ENCODE data around the gene KLF13. TPM values are rescaled to one million over a fixed set of nuclear protein-coding genes. Genes with fewer than 3 reads are reported as not detected.
A peak's percentile ranks its signal among the peaks of the same experiment; 100 is the strongest.

The KLF13 gene
- total and polyA plus RNA-seq, 7 donors, result 18.7 to 71.9 (median 25.0) TPM

DNA sequence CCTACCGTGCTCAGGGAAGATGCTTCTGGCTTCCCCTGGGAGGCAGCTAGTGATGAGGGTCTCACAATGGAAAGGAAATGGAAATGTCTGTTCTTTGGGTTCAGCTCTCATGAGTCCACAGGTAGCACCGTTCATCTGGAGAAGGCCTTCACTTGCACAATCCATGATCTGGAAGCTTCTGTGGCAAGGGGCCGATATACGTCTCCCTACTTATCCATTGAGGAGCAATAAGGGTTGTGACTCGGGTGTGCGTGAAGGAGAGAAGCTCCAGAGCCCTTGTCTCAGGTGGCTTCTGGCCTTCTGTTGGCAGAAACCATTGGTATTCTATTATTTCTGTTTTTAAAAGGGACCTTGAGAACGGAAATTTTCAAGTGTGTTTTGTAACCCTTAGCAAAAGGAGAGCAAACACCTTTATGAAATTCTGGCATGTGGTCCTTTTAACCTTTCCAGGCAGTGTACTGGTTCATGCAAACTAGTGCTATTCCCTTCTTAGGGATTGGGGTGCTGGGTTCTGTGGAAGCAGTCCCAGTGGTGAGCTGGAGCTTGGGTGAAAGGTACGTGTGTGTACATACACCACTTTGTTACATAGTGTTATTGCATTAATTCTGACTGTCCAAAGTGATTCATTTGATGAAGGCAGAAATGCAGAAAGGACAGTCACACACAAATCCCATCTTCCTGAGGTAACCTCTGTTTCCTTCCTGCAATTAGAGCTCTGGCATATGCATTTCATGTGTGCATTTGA, 32.5 kb downstream of the KLF13 start:
- 80 to 85% methylated on average over 8 of the region's 8 CpGs for WGBS, 2 donors
- TF ChIP-seq POLR2AphosphoS5 (IDR thresholded peaks at IDR 0.05), result no peak
- no peak for TF ChIP-seq EP300 (IDR thresholded peaks at IDR 0.05)
- TF ChIP-seq, protein P1, sequence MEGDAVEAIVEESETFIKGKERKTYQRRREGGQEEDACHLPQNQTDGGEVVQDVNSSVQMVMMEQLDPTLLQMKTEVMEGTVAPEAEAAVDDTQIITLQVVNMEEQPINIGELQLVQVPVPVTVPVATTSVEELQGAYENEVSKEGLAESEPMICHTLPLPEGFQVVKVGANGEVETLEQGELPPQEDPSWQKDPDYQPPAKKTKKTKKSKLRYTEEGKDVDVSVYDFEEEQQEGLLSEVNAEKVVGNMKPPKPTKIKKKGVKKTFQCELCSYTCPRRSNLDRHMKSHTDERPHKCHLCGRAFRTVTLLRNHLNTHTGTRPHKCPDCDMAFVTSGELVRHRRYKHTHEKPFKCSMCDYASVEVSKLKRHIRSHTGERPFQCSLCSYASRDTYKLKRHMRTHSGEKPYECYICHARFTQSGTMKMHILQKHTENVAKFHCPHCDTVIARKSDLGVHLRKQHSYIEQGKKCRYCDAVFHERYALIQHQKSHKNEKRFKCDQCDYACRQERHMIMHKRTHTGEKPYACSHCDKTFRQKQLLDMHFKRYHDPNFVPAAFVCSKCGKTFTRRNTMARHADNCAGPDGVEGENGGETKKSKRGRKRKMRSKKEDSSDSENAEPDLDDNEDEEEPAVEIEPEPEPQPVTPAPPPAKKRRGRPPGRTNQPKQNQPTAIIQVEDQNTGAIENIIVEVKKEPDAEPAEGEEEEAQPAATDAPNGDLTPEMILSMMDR (IDR thresholded peaks at IDR 0.05), result no peak
- TF ChIP-seq POLR2A (IDR thresholded peaks at IDR 0.05), result no peak
- H3K9me3 ChIP-seq, result no peaks in the 10 kb centered on the region
- DNase-seq, result no peak
- H3K27me3 ChIP-seq, result no peaks in the 10 kb centered on the region
- no peak overlapping the region for H3K4me3 ChIP-seq
- H3K27ac ChIP-seq, result no peak overlapping the region
- H3K4me1 ChIP-seq, result peaks cover 0 to 84% (median 74%) of the 10 kb centered on the region in 4 donors
- no peaks in the 10 kb centered on the region for H3K36me3 ChIP-seq
- intact Hi-C loops (cut with DNase I), result no loop called here

DNA sequence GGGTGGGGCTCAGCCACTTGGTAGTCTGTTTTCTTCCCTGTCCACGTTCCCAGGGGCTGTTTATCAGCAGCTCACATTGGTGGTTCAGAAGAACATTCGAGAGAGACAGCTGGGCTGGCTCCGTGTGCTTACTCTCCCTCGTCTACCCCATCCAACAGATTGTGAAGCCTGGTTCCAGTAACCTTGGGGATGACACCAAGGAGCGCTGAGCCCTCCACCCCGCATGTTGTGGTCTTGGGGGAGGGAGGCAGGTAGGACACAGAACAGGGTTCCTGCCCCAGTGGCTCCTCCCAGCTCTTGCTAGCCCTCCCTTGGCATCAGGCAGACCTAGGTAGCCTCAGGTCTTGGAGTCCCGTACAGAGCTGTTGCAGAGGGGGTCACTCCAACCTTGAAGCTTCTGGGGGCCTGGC, 33.1 kb downstream of the KLF13 start:
- intact Hi-C loops (cut with DNase I), result no loop called here
- DNase-seq, result no peak
- Histone ChIP-seq H3K27ac (peak overlapping the region in 2 of 4 donors; percentile 55 to 92), H3K36me3 (no peaks in the 10 kb centered on the region), H3K27me3 (no peaks in the 10 kb centered on the region), H3K4me1 (peaks cover 0 to 84% (median 74%) of the 10 kb centered on the region in 4 donors), H3K4me3 (no peak overlapping the region), H3K9me3 (no peaks in the 10 kb centered on the region)
- WGBS, 2 donors, result 24 to 36% methylated on average over 7 of the region's 7 CpGs
- no peak for TF ChIP-seq POLR2A (IDR thresholded peaks at IDR 0.05)
- TF ChIP-seq POLR2AphosphoS5 (IDR thresholded peaks at IDR 0.05), result no peak
- TF ChIP-seq, protein P1 (IDR thresholded peaks at IDR 0.05), result no peak
- no peak for TF ChIP-seq EP300 (IDR thresholded peaks at IDR 0.05)

DNA sequence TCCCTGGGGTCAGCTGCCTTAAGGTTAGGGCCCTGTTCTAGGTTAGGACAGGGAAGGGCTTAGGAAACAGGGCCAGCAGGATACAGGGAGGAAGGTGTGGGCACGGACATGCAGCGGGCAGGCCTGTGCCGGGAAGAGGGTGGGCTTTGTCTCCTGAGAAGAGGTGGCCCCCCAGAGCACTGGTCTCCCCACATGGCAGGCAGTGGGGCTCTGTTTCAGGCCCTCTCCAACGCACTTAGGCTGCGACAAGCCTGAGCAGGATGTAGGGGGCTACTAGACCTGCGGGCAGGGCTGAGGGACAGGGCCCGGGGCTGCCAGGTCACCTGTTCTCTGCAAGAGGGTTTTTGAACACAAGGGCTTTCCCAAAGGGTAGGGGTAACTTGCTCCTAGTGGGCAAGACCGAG, 33.5 kb downstream of the KLF13 start:
- TF ChIP-seq, protein P1 (IDR thresholded peaks at IDR 0.05), result no peak
- TF ChIP-seq POLR2A (IDR thresholded peaks at IDR 0.05) (no peak), POLR2AphosphoS5 (IDR thresholded peaks at IDR 0.05) (no peak), EP300 (IDR thresholded peaks at IDR 0.05) (no peak)
- no peaks in the 10 kb centered on the region for H3K27me3 ChIP-seq
- WGBS, 2 donors, result 81 to 89% methylated on average over 8 of the region's 8 CpGs
- DNase-seq, result no peak
- no peaks in the 10 kb centered on the region for H3K9me3 ChIP-seq
- peak overlapping the region in 3 of 4 donors; percentile 55 to 92 (median 63) for H3K27ac ChIP-seq
- intact Hi-C loops (cut with DNase I), result no loop called here
- H3K36me3 ChIP-seq, result no peaks in the 10 kb centered on the region
- peaks cover 0 to 84% (median 74%) of the 10 kb centered on the region in 4 donors for H3K4me1 ChIP-seq
- H3K4me3 ChIP-seq, result no peak overlapping the region

DNA sequence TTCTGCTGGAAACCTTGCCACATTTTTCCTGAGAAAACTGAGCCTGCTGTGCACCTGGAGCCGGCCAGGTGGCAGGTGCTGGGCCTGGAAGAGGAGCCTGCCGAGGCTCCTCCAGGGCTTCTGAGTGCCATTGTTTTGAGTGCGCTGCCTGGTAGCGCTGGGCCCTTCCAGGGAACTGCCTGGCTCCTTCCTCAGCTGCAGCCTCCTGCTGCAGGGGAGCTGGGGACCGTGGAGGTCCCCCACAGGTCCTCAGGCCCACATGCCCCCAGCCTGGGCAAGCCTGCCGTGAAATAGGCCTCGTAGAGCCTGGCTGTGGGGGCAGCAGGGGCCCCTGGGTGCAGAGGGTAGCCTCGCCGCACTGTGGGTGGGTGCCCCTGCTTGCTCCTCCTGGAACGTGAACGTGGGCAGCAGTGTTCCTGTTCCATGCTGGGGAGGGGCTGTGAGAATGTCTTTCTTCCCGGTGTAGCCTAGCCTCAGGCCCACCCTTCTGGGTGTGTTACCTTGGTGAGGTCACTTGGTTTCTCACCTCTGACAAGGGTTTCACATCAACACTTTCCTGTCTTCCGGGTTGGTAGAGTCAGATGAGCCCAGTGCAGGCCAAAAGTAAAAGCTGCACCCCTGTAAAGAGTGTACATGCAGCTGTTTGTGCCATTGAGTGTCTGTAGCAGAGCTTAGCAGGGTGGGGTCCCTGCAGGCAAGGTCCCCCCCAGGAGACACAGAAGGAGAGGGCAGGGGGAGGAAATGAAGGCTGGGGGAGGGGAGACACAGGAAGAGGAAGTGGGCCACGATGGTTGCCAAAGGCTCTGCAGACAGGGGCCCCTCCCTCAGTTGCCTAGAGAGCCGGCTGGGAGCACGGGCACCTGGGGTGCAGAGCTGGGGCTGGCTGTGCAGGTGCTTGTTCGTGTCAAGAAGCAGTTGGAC, 34.5 kb downstream of the KLF13 start:
- DNase-seq, result no peak
- Histone ChIP-seq H3K4me3 (no peak overlapping the region), H3K9me3 (no peaks in the 10 kb centered on the region), H3K36me3 (no peaks in the 10 kb centered on the region), H3K27me3 (no peaks in the 10 kb centered on the region), H3K4me1 (peaks cover 0 to 82% (median 78%) of the 10 kb centered on the region in 4 donors), H3K27ac (peak overlapping the region; percentile 49 to 92 (median 59))
- TF ChIP-seq POLR2AphosphoS5 (IDR thresholded peaks at IDR 0.05) (no peak), POLR2A (IDR thresholded peaks at IDR 0.05) (no peak), EP300 (IDR thresholded peaks at IDR 0.05) (no peak)
- TF ChIP-seq, protein P1 (IDR thresholded peaks at IDR 0.05), result no peak
- intact Hi-C loops (cut with DNase I), result no loop called here
- 23 to 26% methylated on average over 17 of the region's 17 CpGs for WGBS, 2 donors

Measured in sigmoid colon (tissue), 7 donors.